ENCODE data around the gene SCN10A.

The SCN10A gene

GRCh38 chr3:38828681-38829080 is 12.7 kb upstream of the SCN10A start:
- H3K4me3 ChIP-seq (ENCODE audit: low read depth, low read length) = no peak overlapping the region
- DNase-seq (ENCODE audit: low read depth) = no peak
- TF ChIP-seq MYC (IDR thresholded peaks at IDR 0.05; ENCODE audit: low read depth, low read length) (no peak), POLR2A (IDR thresholded peaks at IDR 0.05; ENCODE audit: extremely low read depth, insufficient read length) (no peak)
- TF ChIP-seq, protein P1, sequence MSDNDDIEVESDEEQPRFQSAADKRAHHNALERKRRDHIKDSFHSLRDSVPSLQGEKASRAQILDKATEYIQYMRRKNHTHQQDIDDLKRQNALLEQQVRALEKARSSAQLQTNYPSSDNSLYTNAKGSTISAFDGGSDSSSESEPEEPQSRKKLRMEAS (IDR thresholded peaks at IDR 0.05; ENCODE audit: low read depth, low read length) = no peak
- TF ChIP-seq, protein P2, sequence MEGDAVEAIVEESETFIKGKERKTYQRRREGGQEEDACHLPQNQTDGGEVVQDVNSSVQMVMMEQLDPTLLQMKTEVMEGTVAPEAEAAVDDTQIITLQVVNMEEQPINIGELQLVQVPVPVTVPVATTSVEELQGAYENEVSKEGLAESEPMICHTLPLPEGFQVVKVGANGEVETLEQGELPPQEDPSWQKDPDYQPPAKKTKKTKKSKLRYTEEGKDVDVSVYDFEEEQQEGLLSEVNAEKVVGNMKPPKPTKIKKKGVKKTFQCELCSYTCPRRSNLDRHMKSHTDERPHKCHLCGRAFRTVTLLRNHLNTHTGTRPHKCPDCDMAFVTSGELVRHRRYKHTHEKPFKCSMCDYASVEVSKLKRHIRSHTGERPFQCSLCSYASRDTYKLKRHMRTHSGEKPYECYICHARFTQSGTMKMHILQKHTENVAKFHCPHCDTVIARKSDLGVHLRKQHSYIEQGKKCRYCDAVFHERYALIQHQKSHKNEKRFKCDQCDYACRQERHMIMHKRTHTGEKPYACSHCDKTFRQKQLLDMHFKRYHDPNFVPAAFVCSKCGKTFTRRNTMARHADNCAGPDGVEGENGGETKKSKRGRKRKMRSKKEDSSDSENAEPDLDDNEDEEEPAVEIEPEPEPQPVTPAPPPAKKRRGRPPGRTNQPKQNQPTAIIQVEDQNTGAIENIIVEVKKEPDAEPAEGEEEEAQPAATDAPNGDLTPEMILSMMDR (IDR thresholded peaks at IDR 0.05; ENCODE audit: low read depth, low read length) = no peak

DNA sequence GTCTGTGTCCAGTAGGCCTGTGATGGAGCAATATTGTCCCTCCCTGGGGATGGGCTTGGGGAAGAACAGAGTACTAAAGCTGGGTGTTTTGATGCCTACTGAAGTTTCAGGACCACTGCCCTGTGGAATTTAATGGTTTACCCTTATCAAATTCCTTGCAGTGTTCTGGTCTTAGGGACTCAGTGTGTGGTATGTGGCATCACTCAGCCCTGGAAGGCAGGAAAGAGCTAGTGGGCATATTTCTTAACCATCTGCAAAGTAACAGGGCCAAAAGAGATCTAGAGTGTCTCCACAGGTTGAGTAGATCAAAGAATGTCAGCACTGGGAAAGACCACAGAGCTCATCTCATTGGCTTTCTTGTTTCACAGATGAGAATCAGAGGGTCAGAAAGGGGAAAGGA is 11.8 kb upstream of the SCN10A start:
- TF ChIP-seq, protein P1 (IDR thresholded peaks at IDR 0.05; ENCODE audit: low read depth, low read length) = no peak
- TF ChIP-seq MYC (IDR thresholded peaks at IDR 0.05; ENCODE audit: low read depth, low read length) (no peak), POLR2A (IDR thresholded peaks at IDR 0.05; ENCODE audit: extremely low read depth, insufficient read length) (no peak)
- TF ChIP-seq, protein P2 (IDR thresholded peaks at IDR 0.05; ENCODE audit: low read depth, low read length) = no peak
- no peak for DNase-seq (ENCODE audit: low read depth)
- H3K4me3 ChIP-seq (ENCODE audit: low read depth, low read length) = no peak overlapping the region

- DNase-seq (ENCODE audit: low read depth) = no peak
- no peak overlapping the region for H3K4me3 ChIP-seq (ENCODE audit: low read depth, low read length)
- TF ChIP-seq POLR2A (IDR thresholded peaks at IDR 0.05; ENCODE audit: extremely low read depth, insufficient read length) = no peak
Observed at GRCh38 chr3:38826001-38826400, 10.0 kb upstream of the SCN10A start.

DNA sequence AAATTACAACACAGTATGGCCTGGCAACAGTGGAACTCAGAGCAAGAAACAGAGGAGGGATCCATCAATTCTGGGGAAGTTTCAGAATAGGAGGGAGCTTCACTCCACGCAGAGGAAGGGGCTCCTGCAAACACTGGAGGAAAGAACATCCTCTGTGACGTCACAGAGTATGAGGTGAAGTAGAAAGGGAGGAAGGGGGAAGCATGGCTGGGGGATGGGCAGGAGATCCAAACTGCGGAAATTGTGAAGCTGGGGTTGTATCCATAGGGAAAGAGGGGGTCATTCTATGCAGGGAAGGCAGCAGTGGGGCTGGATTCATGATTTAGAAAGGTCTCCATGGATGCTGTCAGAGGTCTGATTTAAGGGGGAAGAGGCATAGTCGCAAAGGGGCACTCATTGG is 8.3 kb upstream of the SCN10A start:
- no peak overlapping the region for H3K4me3 ChIP-seq (ENCODE audit: low read depth, low read length)
- TF ChIP-seq MYC (IDR thresholded peaks at IDR 0.05; ENCODE audit: low read depth, low read length) = no peak
- TF ChIP-seq, protein P1 (IDR thresholded peaks at IDR 0.05; ENCODE audit: low read depth, low read length) = no peak
- TF ChIP-seq POLR2A (IDR thresholded peaks at IDR 0.05; ENCODE audit: extremely low read depth, insufficient read length) = no peak
- TF ChIP-seq, protein P2 (IDR thresholded peaks at IDR 0.05; ENCODE audit: low read depth, low read length) = no peak
- no peak for DNase-seq (ENCODE audit: low read depth)

GRCh38 chr3:38823722-38824121 is 7.7 kb upstream of the SCN10A start:
- DNase-seq (ENCODE audit: low read depth) = peak; percentile 46
- H3K4me3 ChIP-seq (ENCODE audit: low read depth, low read length) = no peak overlapping the region
- no peak for TF ChIP-seq POLR2A (IDR thresholded peaks at IDR 0.05; ENCODE audit: extremely low read depth, insufficient read length)
- TF ChIP-seq, protein P2 (IDR thresholded peaks at IDR 0.05; ENCODE audit: low read depth, low read length) = no peak
- no peak for TF ChIP-seq MYC (IDR thresholded peaks at IDR 0.05; ENCODE audit: low read depth, low read length)
- TF ChIP-seq, protein P1 (IDR thresholded peaks at IDR 0.05; ENCODE audit: low read depth, low read length) = no peak

DNA sequence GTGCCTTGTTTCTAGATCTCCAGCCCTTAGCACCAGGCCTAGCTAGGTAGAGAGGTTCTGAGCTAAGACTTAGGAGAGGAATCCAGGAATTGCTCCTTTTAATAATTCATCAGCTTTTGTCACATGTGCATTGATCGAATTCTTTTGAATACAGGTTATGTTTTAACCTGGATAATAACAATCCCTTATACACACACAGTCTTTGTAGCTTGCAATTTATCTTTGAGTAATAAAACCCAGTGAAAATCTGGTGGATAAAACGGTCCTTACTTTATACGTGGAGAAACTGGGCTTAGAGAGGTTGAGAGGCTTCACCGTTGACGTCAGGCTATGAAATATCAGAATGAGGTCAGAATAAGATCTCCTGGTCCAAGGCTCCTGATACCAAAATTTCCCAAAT is 7.2 kb upstream of the SCN10A start:
- DNase-seq (ENCODE audit: low read depth) = no peak
- TF ChIP-seq, protein P2 (IDR thresholded peaks at IDR 0.05; ENCODE audit: low read depth, low read length) = no peak
- TF ChIP-seq MYC (IDR thresholded peaks at IDR 0.05; ENCODE audit: low read depth, low read length) = no peak
- TF ChIP-seq, protein P1 (IDR thresholded peaks at IDR 0.05; ENCODE audit: low read depth, low read length) = no peak
- TF ChIP-seq POLR2A (IDR thresholded peaks at IDR 0.05; ENCODE audit: extremely low read depth, insufficient read length) = no peak
- no peak overlapping the region for H3K4me3 ChIP-seq (ENCODE audit: low read depth, low read length)
